GM12878 (cell line): Measurements from ENCODE around the gene CYP26C1.

Experiments
- BRCA1 ChIP-seq: IDR thresholded peaks from 2 replicates; pipeline ENCODE4 v1.6.1; 2011; ENCODE audit warnings: low read depth, low read length, improper control_type of control experiment
- FOXK2 ChIP-seq: fragments of 450-650 bp; IDR thresholded peaks from 2 replicates; pipeline ENCODE4 v1.6.1; 2017; ENCODE audit warnings: mild to moderate bottlenecking, moderate library complexity
- MYB ChIP-seq: fragments of 150-350 bp; IDR thresholded peaks from 2 replicates; pipeline ENCODE4 v1.6.1; 2014; ENCODE audit warnings: mild to moderate bottlenecking, low read depth, low read length, borderline replicate concordance
- POLR2AphosphoS5 ChIP-seq: IDR thresholded peaks from 2 replicates; pipeline ENCODE4 v1.6.1; 2011; ENCODE audit warnings: mild to moderate bottlenecking, low read length, inconsistent platforms
- RB1 ChIP-seq: fragments of 450-650 bp; formaldehyde crosslinking; IDR thresholded peaks from 2 replicates; pipeline ENCODE4 v1.6.1; 2017; ENCODE audit warnings: mild to moderate bottlenecking, borderline replicate concordance
- RBBP5 ChIP-seq: fragments of 200-600 bp; sonication (generic); conservative IDR thresholded peaks from 2 replicates; pipeline ENCODE4 v1.6.1; 2016
- TF ChIP-seq, protein P1 (sequence below), 3 experiments: IDR thresholded peaks in 2 of 3; conservative IDR thresholded peaks in 1 of 3; 2 replicates each; pipeline ENCODE4 v1.5.1; 2011; ENCODE audit warnings: low read depth in 3 of 3, low read length in 3 of 3, mild to moderate bottlenecking in 3 of 3, control low read depth in 2 of 3, moderate library complexity in 2 of 3, inconsistent platforms in 1 of 3, mixed read lengths in 1 of 3; ENCODE audit not compliant: control insufficient read depth in 2 of 3, insufficient read depth in 1 of 3; ENCODE audit errors: extremely low read depth in 1 of 3
- TF ChIP-seq, protein P2 (sequence below): fragments of 150-350 bp; IDR thresholded peaks from 2 replicates; pipeline ENCODE4 v1.6.1; 2014; ENCODE audit warnings: mild to moderate bottlenecking, low read depth, low read length

DNA sequence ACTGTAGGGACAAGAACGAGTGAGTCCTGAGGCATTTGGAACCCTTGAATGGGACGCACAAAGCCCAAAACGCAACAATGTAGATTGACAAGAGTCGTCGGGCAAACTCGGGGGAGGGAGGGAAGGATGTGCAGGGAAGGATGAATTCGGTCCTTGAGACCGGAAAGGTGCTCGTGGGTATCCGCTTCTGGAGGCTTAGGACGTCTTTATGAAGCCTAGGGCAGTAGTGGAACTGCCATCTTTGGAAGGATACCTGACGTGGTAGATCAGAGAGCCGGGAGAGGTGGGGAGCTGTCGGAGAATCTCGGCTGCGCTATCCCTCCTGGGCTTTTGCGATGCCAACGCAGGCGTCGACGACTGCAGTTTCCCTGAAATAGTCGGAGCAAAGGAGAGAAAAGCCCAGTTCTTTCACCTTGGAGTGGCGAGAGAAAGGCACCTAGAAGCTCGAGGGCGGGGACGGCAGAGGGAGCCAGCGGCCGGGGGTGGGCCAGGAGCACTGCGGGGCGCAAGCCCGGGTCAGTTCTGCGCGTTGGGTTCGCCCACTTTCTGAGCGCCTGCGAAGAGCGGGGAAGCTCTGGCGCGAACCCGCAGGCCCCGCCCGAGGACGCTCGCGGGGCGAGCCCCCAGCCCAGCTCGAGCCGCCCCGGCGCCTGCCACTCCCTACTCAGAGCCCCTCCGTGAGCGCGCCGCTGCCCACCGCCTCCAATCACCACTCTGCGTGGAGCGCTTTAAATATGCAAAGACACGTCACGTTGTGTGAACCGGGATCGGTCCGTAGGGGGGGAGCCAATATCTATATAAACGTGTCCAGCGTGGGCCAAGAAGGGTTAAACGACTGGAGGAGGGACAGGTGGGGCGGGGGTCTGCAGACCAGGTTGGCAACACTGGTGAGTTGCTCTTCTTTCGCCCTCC, at the start of gene CYP26C1:
- TF ChIP-seq, protein P1, sequence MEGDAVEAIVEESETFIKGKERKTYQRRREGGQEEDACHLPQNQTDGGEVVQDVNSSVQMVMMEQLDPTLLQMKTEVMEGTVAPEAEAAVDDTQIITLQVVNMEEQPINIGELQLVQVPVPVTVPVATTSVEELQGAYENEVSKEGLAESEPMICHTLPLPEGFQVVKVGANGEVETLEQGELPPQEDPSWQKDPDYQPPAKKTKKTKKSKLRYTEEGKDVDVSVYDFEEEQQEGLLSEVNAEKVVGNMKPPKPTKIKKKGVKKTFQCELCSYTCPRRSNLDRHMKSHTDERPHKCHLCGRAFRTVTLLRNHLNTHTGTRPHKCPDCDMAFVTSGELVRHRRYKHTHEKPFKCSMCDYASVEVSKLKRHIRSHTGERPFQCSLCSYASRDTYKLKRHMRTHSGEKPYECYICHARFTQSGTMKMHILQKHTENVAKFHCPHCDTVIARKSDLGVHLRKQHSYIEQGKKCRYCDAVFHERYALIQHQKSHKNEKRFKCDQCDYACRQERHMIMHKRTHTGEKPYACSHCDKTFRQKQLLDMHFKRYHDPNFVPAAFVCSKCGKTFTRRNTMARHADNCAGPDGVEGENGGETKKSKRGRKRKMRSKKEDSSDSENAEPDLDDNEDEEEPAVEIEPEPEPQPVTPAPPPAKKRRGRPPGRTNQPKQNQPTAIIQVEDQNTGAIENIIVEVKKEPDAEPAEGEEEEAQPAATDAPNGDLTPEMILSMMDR (IDR thresholded peaks at IDR 0.05 in 2 of 3, conservative IDR thresholded peaks at IDR 0.05 in 1 of 3; ENCODE audit: control insufficient read depth in 2 of 3, extremely low read depth in 1 of 3, insufficient read depth in 1 of 3, low read depth in 3 of 3, low read length in 3 of 3), result no peak
- TF ChIP-seq RBBP5 (no peak), POLR2AphosphoS5 (no peak), RB1 (no peak), MYB (no peak), FOXK2 (no peak), BRCA1 (no peak)
- TF ChIP-seq, protein P2, sequence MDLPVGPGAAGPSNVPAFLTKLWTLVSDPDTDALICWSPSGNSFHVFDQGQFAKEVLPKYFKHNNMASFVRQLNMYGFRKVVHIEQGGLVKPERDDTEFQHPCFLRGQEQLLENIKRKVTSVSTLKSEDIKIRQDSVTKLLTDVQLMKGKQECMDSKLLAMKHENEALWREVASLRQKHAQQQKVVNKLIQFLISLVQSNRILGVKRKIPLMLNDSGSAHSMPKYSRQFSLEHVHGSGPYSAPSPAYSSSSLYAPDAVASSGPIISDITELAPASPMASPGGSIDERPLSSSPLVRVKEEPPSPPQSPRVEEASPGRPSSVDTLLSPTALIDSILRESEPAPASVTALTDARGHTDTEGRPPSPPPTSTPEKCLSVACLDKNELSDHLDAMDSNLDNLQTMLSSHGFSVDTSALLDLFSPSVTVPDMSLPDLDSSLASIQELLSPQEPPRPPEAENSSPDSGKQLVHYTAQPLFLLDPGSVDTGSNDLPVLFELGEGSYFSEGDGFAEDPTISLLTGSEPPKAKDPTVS, result no peak
